Tibial nerve (tissue), 4 donors: ENCODE measurements around the gene NOD2. TPM values are rescaled to one million over a fixed set of nuclear protein-coding genes. Genes with fewer than 3 reads are reported as not detected.

Experiments
- DNase-seq, 2 donors: peaks; one replicate each; pipeline ENCODE4 v3.0.0-alpha.2; 2019; ENCODE audit warnings: low spot score in 2 of 2
- H3K27ac ChIP-seq, 4 donors: fragments of 200-600 bp; sonication (generic) in 3 of 4; one replicate each; pipeline ENCODE4 v1.5.1; 2017 to 2019; ENCODE audit warnings: mild to moderate bottlenecking in 1 of 4
- H3K27me3 ChIP-seq, 2 donors: fragments of 200-600 bp; sonication (generic) in 1 of 2; one replicate each; pipeline versions ENCODE4 v1.5.1 to v1.6.0; 2017 to 2019
- H3K36me3 ChIP-seq, 3 donors: fragments of 200-600 bp; sonication (generic); one replicate each; pipeline ENCODE4 v1.5.1; 2018 to 2019
- H3K4me1 ChIP-seq, 4 donors: fragments of 200-600 bp; sonication (generic) in 3 of 4; one replicate each; pipeline ENCODE4 v1.5.1; 2017 to 2019
- H3K4me3 ChIP-seq, 4 donors: fragments of 200-600 bp; sonication (generic) in 3 of 4; one replicate each; pipeline ENCODE4 v1.5.1; 2017 to 2019; ENCODE audit warnings: mild to moderate bottlenecking in 1 of 4, moderate library complexity in 1 of 4
- H3K9me3 ChIP-seq, 4 donors: fragments of 200-600 bp; sonication (generic) in 3 of 4; one replicate each; pipeline ENCODE4 v1.5.1; 2017 to 2019
- EP300 ChIP-seq, 2 donors: sonication (generic); formaldehyde crosslinking; IDR thresholded peaks; one replicate each; pipeline ENCODE4 v1.6.1; 2017; ENCODE audit warnings: antibody characterized with exemption in 2 of 2, mild to moderate bottlenecking in 1 of 2
- POLR2A ChIP-seq, 2 donors: fragments of 450-650 bp; IDR thresholded peaks; one replicate each; pipeline ENCODE4 v1.6.1; 2017; ENCODE audit warnings: antibody characterized with exemption in 2 of 2, mild to moderate bottlenecking in 2 of 2, moderate library complexity in 2 of 2
- WGBS, 2 donors: methylation state at CpG; one replicate each; pipeline ENCODE4 v1.1.5; 2018; 5-methylcytosine and 5-hydroxymethylcytosine counted together
- total RNA-seq, 4 donors: library from RNA; depleted of rRNA; stranded (reverse); fragments of >200 nt; gene quantifications; one replicate each; pipeline ENCODE4 v1.1.0, GENCODE V29; 2016
- TF ChIP-seq, protein P1 (sequence below), 5 experiments: fragments of 200-600 bp in 3 of 5; fragments of 450-650 bp in 2 of 5; sonication (generic) in 3 of 5; IDR thresholded peaks; one replicate each; pipeline ENCODE4 v1.5.1; 2016 to 2019; ENCODE audit warnings: antibody characterized with exemption in 5 of 5, mild to moderate bottlenecking in 3 of 5, moderate library complexity in 2 of 5

Gene NOD2
- total RNA-seq, 4 donors from 2014 or later: 1.3 to 10.2 (median 2.7) TPM

DNA sequence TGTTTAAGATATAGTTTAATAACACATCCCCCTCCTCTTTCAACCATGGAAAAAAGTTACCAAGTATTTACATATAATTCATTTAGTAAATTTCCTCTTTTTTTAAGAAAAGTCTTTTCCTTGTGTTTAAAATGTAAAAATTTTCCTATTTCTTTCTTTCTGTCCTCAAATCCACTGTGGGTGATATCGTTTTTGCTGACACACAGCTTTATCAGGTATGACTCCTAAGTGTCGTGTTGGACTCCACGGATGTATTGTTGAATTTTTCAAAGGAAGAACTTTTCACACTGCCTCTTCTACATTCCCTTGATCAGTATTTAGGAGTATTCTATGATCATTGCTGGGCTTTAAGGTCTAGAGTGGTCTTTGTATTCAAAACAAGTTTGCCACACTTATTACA, 81.6 kb downstream of the NOD2 start:
- WGBS, 2 donors: 93% methylated on average over 3 of the region's 3 CpGs
- no peak for DNase-seq
- Histone ChIP-seq H3K4me1 (no peaks in the 10 kb centered on the region), H3K27me3 (no peaks in the 10 kb centered on the region), H3K9me3 (no peaks in the 10 kb centered on the region), H3K36me3 (peaks cover 0 to 30% (median 5%) of the 10 kb centered on the region in 3 donors), H3K4me3 (no peak overlapping the region), H3K27ac (no peak overlapping the region)
- TF ChIP-seq EP300 (IDR thresholded peaks at IDR 0.05): no peak
- TF ChIP-seq, protein P1, sequence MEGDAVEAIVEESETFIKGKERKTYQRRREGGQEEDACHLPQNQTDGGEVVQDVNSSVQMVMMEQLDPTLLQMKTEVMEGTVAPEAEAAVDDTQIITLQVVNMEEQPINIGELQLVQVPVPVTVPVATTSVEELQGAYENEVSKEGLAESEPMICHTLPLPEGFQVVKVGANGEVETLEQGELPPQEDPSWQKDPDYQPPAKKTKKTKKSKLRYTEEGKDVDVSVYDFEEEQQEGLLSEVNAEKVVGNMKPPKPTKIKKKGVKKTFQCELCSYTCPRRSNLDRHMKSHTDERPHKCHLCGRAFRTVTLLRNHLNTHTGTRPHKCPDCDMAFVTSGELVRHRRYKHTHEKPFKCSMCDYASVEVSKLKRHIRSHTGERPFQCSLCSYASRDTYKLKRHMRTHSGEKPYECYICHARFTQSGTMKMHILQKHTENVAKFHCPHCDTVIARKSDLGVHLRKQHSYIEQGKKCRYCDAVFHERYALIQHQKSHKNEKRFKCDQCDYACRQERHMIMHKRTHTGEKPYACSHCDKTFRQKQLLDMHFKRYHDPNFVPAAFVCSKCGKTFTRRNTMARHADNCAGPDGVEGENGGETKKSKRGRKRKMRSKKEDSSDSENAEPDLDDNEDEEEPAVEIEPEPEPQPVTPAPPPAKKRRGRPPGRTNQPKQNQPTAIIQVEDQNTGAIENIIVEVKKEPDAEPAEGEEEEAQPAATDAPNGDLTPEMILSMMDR (IDR thresholded peaks at IDR 0.05): no peak
- TF ChIP-seq POLR2A (IDR thresholded peaks at IDR 0.05): no peak

DNA sequence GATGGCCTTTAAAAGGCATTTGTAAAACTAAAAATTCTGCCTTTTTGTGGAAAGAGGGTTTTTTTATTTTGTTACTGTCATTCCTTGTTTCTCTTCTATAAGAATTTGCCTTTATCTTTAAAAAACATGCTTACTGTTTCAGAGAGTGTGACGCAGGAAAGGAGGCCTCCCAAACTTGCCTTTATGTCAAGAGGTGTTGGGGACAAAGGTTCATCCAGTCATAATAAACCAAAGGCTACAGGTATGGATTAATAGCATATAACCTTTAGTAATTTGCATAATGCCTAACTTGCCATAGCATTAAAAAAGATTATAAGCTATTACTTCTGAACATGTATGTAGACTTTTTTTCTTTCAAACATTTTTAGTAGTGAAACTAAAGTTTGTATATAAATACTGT, 82.6 kb downstream of the NOD2 start:
- Histone ChIP-seq H3K4me1 (no peaks in the 10 kb centered on the region), H3K27ac (no peak overlapping the region), H3K4me3 (no peak overlapping the region), H3K27me3 (no peaks in the 10 kb centered on the region), H3K36me3 (peaks cover 0 to 31% (median 6%) of the 10 kb centered on the region in 3 donors), H3K9me3 (no peaks in the 10 kb centered on the region)
- 91 to 93% methylated on average over 1 of the region's 1 CpG for WGBS, 2 donors
- no peak for DNase-seq
- TF ChIP-seq POLR2A (IDR thresholded peaks at IDR 0.05): no peak
- TF ChIP-seq, protein P1 (IDR thresholded peaks at IDR 0.05): no peak
- TF ChIP-seq EP300 (IDR thresholded peaks at IDR 0.05): no peak

DNA sequence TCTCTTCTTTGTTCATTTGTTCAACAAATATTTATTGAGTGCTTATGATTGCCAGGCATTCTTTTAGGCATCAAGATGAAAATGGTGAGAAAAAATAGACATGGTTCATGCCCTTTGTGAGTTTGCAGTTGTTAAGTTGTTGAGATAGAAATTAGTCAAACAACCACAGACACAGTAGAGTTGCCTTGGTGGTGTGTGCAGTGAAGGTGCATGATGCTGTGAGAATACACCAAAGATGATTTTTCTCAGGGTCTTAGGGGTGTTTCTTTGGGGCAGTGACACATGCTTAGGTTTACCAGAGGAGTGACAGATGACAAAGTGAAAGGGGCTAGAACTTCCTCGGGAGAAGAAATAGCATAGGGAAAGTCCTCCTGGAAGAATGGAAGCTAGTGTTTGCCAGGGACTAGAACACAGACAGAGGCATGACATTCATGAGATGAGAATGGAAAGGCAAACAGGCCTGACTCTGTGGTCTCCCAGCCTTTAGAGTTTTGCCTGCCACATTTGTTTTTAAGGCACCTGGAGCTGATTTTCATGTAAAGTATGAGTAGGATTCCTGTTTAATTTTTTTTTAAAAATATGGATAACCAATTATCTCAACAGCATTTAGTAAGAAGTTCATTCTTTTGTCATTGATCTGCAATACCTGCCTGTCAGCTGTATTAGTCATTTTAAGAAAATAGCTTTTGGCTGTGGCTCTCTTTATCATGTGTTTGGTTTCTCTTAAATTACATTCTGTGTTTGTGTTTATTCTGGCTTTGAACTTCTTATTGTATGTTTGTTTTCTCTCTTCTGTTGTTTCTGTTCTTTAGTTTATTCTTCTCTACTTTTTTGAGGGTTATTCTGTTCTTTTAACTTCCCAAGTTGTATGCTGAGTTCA, 85.1 kb downstream of the NOD2 start:
- DNase-seq: no peak
- H3K4me1 ChIP-seq: no peaks in the 10 kb centered on the region
- no peak for TF ChIP-seq POLR2A (IDR thresholded peaks at IDR 0.05)
- TF ChIP-seq, protein P1 (IDR thresholded peaks at IDR 0.05): no peak
- TF ChIP-seq EP300 (IDR thresholded peaks at IDR 0.05): no peak
- WGBS, 2 donors: 46 to 60% methylated on average over 1 of the region's 1 CpG
- H3K27me3 ChIP-seq: no peaks in the 10 kb centered on the region
- H3K27ac ChIP-seq: no peak overlapping the region
- H3K4me3 ChIP-seq: no peak overlapping the region
- H3K36me3 ChIP-seq: peaks cover 0 to 49% (median 6%) of the 10 kb centered on the region in 3 donors
- H3K9me3 ChIP-seq: no peaks in the 10 kb centered on the region

DNA sequence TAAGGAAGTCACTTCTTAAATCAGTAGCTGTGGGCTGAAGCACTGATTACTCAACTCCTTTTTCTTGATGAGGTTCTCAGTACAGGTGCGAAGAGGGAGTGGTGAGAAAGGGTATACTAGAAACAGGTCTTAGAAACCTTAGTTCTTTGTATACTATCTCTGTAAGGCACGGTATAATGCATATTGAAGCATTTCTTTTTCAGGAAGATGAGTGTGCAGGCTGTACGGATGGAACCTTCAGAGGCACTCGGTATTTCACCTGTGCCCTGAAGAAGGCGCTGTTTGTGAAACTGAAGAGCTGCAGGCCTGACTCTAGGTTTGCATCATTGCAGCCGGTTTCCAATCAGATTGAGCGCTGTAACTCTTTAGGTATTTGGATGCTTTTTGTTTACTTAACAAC, 87.6 kb downstream of the NOD2 start:
- Histone ChIP-seq H3K4me3 (no peak overlapping the region), H3K27ac (no peak overlapping the region), H3K4me1 (no peaks in the 10 kb centered on the region), H3K36me3 (peaks cover 0 to 64% (median 6%) of the 10 kb centered on the region in 3 donors), H3K27me3 (no peaks in the 10 kb centered on the region), H3K9me3 (no peaks in the 10 kb centered on the region)
- 82 to 84% methylated on average over 7 of the region's 7 CpGs for WGBS, 2 donors
- no peak for DNase-seq
- TF ChIP-seq, protein P1 (IDR thresholded peaks at IDR 0.05): no peak
- no peak for TF ChIP-seq EP300 (IDR thresholded peaks at IDR 0.05)
- no peak for TF ChIP-seq POLR2A (IDR thresholded peaks at IDR 0.05)

DNA sequence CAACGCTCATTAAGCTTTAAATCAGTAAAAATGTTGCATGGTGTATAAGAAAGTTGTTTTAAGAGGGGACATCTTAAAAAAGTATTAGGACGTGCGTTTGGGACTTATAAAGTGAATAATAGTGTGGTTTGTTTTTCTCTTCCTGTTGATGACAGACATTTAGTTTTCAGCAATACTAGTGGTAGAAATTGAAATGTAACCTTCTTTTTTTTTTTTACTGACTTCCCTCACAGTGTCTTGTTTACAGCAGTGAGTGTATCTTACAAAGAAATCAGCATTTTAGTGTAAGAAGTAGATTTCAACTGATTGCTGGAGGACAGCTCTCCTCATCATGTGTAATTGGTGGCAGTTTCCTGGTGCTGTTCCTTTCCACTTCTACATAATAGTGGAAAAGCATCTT, 88.1 kb downstream of the NOD2 start:
- WGBS, 2 donors: 85 to 87% methylated on average over 3 of the region's 3 CpGs

More for the DNA sequence above, 88.1 kb downstream of the NOD2 start:
- no peaks in the 10 kb centered on the region for H3K4me1 ChIP-seq
- H3K36me3 ChIP-seq: peaks cover 0 to 68% (median 6%) of the 10 kb centered on the region in 3 donors
- H3K4me3 ChIP-seq: no peak overlapping the region
- no peaks in the 10 kb centered on the region for H3K27me3 ChIP-seq
- no peak overlapping the region for H3K27ac ChIP-seq
- DNase-seq: no peak
- TF ChIP-seq, protein P1 (IDR thresholded peaks at IDR 0.05): no peak
- TF ChIP-seq EP300 (IDR thresholded peaks at IDR 0.05) (no peak), POLR2A (IDR thresholded peaks at IDR 0.05) (no peak)
- no peaks in the 10 kb centered on the region for H3K9me3 ChIP-seq
